GM12878 (cell line): Measurements from ENCODE around the gene GZMA. TPM values are rescaled to one million over a fixed set of nuclear protein-coding genes. Genes with fewer than 3 reads are reported as not detected.

Source experiments
- ASH2L ChIP-seq: fragments of 300-600, 200-600 bp; sonication (generic); IDR thresholded peaks from 2 replicates; pipeline ENCODE4 v1.6.1; 2017; ENCODE audit warnings: low read depth, mild to moderate bottlenecking, borderline replicate concordance
- BACH1 ChIP-seq: fragments of 450-650 bp; IDR thresholded peaks from 2 replicates; pipeline ENCODE4 v1.6.1; 2017; ENCODE audit warnings: mild to moderate bottlenecking, borderline replicate concordance
- CHD1 ChIP-seq: IDR thresholded peaks from 2 replicates; pipeline ENCODE4 v1.6.1; 2012; ENCODE audit warnings: low read depth, low read length, improper control_type of control experiment
- EP300 ChIP-seq, 2 experiments: fragments of 150-350 bp in 1 of 2; IDR thresholded peaks; 2 replicates each; pipeline ENCODE4 v1.6.1; 2011 to 2012; ENCODE audit warnings: low read depth in 2 of 2, low read length in 2 of 2, borderline replicate concordance in 1 of 2, improper control_type of control experiment in 1 of 2, inconsistent platforms in 1 of 2; ENCODE audit not compliant: control insufficient read depth in 1 of 2
- FOXK2 ChIP-seq: fragments of 450-650 bp; IDR thresholded peaks from 2 replicates; pipeline ENCODE4 v1.6.1; 2017; ENCODE audit warnings: mild to moderate bottlenecking, moderate library complexity
- IKZF2 ChIP-seq, 2 experiments: fragments of 450-650 bp; IDR thresholded peaks; 2 replicates each; pipeline ENCODE4 v1.6.1; 2017; ENCODE audit warnings: mild to moderate bottlenecking in 2 of 2, moderate library complexity in 2 of 2
- KAT2A ChIP-seq: conservative IDR thresholded peaks from 2 replicates; pipeline ENCODE4 v1.6.1; 2011; ENCODE audit warnings: low read depth, low read length; ENCODE audit not compliant: control insufficient read depth
- MYC ChIP-seq: IDR thresholded peaks from 2 replicates; pipeline ENCODE4 v1.6.1; 2011; ENCODE audit warnings: mild to moderate bottlenecking, low read length, moderate library complexity, inconsistent platforms; ENCODE audit not compliant: insufficient read depth, insufficient replicate concordance, insufficient read length, severe bottlenecking
- NFYA ChIP-seq: IDR thresholded peaks from 2 replicates; pipeline ENCODE4 v1.6.1; 2011; ENCODE audit warnings: low read depth, mild to moderate bottlenecking, low read length, improper control_type of control experiment, borderline replicate concordance
- PAX5 ChIP-seq: IDR thresholded peaks from 2 replicates; pipeline ENCODE4 v1.6.1; 2011; ENCODE audit warnings: low read depth, low read length, borderline replicate concordance
- POU2F2 ChIP-seq: IDR thresholded peaks from 3 replicates; pipeline ENCODE4 v1.6.1; 2011; ENCODE audit warnings: low read depth, mild to moderate bottlenecking, low read length, borderline replicate concordance
- RELA ChIP-seq: fragments of 450-650 bp; IDR thresholded peaks from 2 replicates; pipeline ENCODE4 v1.8.0; 2014; ENCODE audit warnings: borderline replicate concordance; ENCODE audit not compliant: partially characterized antibody
- RUNX3 ChIP-seq: IDR thresholded peaks from 2 replicates; pipeline ENCODE4 v1.6.1; 2012; ENCODE audit warnings: low read length, inconsistent platforms
- SMAD5 ChIP-seq: IDR thresholded peaks from 2 replicates; pipeline ENCODE4 v1.6.1; 2016; ENCODE audit warnings: antibody characterized with exemption, low read depth
- SRF ChIP-seq, 2 experiments: IDR thresholded peaks; 2 replicates each; pipeline ENCODE4 v1.6.1; 2011; ENCODE audit warnings: low read depth in 2 of 2, low read length in 2 of 2, mild to moderate bottlenecking in 1 of 2, moderate library complexity in 1 of 2
- TARDBP ChIP-seq: IDR thresholded peaks from 2 replicates; pipeline ENCODE4 v1.6.1; 2016; ENCODE audit warnings: borderline replicate concordance
- TCF12 ChIP-seq: IDR thresholded peaks from 2 replicates; pipeline ENCODE4 v1.6.1; 2011; ENCODE audit warnings: low read depth, mild to moderate bottlenecking, low read length
- ZNF622 ChIP-seq: fragments of 450-650 bp; IDR thresholded peaks from 2 replicates; pipeline ENCODE4 v1.6.1; 2017; ENCODE audit warnings: mild to moderate bottlenecking, inconsistent platforms
- polyA plus RNA-seq, 11 experiments: library from polyadenylated mRNA; depleted of rRNA in 4 of 11; unstranded in 6 of 11; stranded (reverse) in 5 of 11; fragments of >200 nt; fragmentation: Nextera tagmentation in 4 of 11; fragmentation: Illumina TruSeq in 1 of 11; extraction: Ambion mirVana in 4 of 11; extraction: Trizol in 1 of 11; gene quantifications; 1 replicate in 1 of 11; 2 replicates in 10 of 11; pipeline versions ENCODE4 v1.2.1 to v1.2.3, GENCODE V29; 2011 to 2016; ENCODE audit warnings: inconsistent platforms in 2 of 11, missing spikeins in 2 of 11, low read depth in 1 of 11
- total RNA-seq, 4 experiments: library from RNA; depleted of rRNA in 3 of 4; stranded (reverse); fragments of >200 nt in 3 of 4; fragmentation: Illumina TruSeq in 1 of 4; extraction: Trizol in 1 of 4; gene quantifications; 2 replicates each; pipeline versions ENCODE4 v1.2.1 to v1.2.3, GENCODE V29; 2013 to 2021
- TF ChIP-seq, protein P1 (sequence below): IDR thresholded peaks from 2 replicates; pipeline ENCODE4 v1.6.1; 2011; ENCODE audit warnings: borderline replicate concordance, low read depth, mild to moderate bottlenecking, moderate library complexity, mixed read lengths, low read length; ENCODE audit not compliant: insufficient read depth; ENCODE audit errors: extremely low read length
- TF ChIP-seq, protein P2 (sequence below): fragments of 450-650 bp; IDR thresholded peaks from 2 replicates; pipeline ENCODE4 v1.6.1; 2016; ENCODE audit warnings: mild to moderate bottlenecking
- TF ChIP-seq, protein P3 (sequence below): fragments of 450-650 bp; IDR thresholded peaks from 2 replicates; pipeline ENCODE4 v1.6.1; 2018; ENCODE audit warnings: borderline replicate concordance, mild to moderate bottlenecking; ENCODE audit not compliant: partially characterized antibody
- TF ChIP-seq, protein P4 (sequence below): IDR thresholded peaks from 2 replicates; pipeline ENCODE4 v1.6.1; 2011; ENCODE audit warnings: borderline replicate concordance, low read depth, mild to moderate bottlenecking, moderate library complexity, low read length; ENCODE audit not compliant: insufficient read depth, poor library complexity, severe bottlenecking
- TF ChIP-seq, protein P5 (sequence below): fragments of 450-650 bp; IDR thresholded peaks from 2 replicates; pipeline ENCODE4 v1.6.1; 2017; ENCODE audit warnings: borderline replicate concordance

GZMA gene
- total and polyA plus RNA-seq, 10 of the 15 experiments (the other 5 are each of a cell fraction or from before 2014, with no cell fraction given): 0.18 TPM; not detected in 9

- TF ChIP-seq, protein P1, sequence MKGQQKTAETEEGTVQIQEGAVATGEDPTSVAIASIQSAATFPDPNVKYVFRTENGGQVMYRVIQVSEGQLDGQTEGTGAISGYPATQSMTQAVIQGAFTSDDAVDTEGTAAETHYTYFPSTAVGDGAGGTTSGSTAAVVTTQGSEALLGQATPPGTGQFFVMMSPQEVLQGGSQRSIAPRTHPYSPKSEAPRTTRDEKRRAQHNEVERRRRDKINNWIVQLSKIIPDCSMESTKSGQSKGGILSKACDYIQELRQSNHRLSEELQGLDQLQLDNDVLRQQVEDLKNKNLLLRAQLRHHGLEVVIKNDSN: no peak
- TF ChIP-seq SRF (IDR thresholded peaks at IDR 0.05; ENCODE audit: low read depth in 2 of 2, low read length in 2 of 2) (no peak), SMAD5 (no peak), IKZF2 (IDR thresholded peaks at IDR 0.05) (no peak), BACH1 (no peak), TCF12 (no peak), POU2F2 (peak; percentile 28; the same call in 1 of the 3 replicates), KAT2A (no peak), MYC (no peak), FOXK2 (no peak), CHD1 (no peak), TARDBP (no peak), ASH2L (no peak), PAX5 (no peak), RUNX3 (peak; percentile 14; the same call in 1 of the 2 replicates), NFYA (no peak), EP300 (IDR thresholded peaks at IDR 0.05; ENCODE audit: borderline replicate concordance in 1 of 2, control insufficient read depth in 1 of 2, low read depth in 2 of 2, low read length in 2 of 2) (no peak), ZNF622 (no peak), RELA (no peak)
- TF ChIP-seq, protein P2, sequence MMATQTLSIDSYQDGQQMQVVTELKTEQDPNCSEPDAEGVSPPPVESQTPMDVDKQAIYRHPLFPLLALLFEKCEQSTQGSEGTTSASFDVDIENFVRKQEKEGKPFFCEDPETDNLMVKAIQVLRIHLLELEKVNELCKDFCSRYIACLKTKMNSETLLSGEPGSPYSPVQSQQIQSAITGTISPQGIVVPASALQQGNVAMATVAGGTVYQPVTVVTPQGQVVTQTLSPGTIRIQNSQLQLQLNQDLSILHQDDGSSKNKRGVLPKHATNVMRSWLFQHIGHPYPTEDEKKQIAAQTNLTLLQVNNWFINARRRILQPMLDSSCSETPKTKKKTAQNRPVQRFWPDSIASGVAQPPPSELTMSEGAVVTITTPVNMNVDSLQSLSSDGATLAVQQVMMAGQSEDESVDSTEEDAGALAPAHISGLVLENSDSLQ: no peak
- TF ChIP-seq, protein P3, sequence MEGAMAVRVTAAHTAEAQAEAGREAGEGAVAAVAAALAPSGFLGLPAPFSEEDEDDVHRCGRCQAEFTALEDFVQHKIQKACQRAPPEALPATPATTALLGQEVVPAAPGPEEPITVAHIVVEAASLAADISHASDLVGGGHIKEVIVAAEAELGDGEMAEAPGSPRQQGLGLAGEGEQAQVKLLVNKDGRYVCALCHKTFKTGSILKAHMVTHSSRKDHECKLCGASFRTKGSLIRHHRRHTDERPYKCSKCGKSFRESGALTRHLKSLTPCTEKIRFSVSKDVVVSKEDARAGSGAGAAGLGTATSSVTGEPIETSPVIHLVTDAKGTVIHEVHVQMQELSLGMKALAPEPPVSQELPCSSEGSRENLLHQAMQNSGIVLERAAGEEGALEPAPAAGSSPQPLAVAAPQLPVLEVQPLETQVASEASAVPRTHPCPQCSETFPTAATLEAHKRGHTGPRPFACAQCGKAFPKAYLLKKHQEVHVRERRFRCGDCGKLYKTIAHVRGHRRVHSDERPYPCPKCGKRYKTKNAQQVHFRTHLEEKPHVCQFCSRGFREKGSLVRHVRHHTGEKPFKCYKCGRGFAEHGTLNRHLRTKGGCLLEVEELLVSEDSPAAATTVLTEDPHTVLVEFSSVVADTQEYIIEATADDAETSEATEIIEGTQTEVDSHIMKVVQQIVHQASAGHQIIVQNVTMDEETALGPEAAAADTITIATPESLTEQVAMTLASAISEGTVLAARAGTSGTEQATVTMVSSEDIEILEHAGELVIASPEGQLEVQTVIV: no peak
- TF ChIP-seq, protein P4, sequence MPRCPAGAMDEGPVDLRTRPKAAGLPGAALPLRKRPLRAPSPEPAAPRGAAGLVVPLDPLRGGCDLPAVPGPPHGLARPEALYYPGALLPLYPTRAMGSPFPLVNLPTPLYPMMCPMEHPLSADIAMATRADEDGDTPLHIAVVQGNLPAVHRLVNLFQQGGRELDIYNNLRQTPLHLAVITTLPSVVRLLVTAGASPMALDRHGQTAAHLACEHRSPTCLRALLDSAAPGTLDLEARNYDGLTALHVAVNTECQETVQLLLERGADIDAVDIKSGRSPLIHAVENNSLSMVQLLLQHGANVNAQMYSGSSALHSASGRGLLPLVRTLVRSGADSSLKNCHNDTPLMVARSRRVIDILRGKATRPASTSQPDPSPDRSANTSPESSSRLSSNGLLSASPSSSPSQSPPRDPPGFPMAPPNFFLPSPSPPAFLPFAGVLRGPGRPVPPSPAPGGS: no peak
- TF ChIP-seq, protein P5, sequence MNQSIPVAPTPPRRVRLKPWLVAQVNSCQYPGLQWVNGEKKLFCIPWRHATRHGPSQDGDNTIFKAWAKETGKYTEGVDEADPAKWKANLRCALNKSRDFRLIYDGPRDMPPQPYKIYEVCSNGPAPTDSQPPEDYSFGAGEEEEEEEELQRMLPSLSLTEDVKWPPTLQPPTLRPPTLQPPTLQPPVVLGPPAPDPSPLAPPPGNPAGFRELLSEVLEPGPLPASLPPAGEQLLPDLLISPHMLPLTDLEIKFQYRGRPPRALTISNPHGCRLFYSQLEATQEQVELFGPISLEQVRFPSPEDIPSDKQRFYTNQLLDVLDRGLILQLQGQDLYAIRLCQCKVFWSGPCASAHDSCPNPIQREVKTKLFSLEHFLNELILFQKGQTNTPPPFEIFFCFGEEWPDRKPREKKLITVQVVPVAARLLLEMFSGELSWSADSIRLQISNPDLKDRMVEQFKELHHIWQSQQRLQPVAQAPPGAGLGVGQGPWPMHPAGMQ: no peak
These were observed 44.2 kb downstream of the GZMA start (continued) for GRCh38 chr5:55146543-55147151.
